CD14-positive monocyte (primary cell): Measurements from ENCODE around the gene PRKN. TPM values are rescaled to one million over a fixed set of nuclear protein-coding genes. Genes with fewer than 3 reads are reported as not detected.

Source experiments
- DNase-seq, 3 donors: peaks; one replicate each; pipeline ENCODE4 v3.0.0-alpha.2; 2011 to 2022
- H2AFZ ChIP-seq: 2 replicates; pipeline ENCODE4 v1.6.0; 2012; ENCODE audit warnings: mild to moderate bottlenecking, low read depth, low read length, inconsistent platforms; ENCODE audit not compliant: insufficient read depth, poor library complexity, severe bottlenecking
- H3K27ac ChIP-seq, 2 donors: 1 replicate in 1 of 2; 2 replicates in 1 of 2; pipeline ENCODE4 v1.5.1; 2012 to 2013; ENCODE audit warnings: low read length in 2 of 2, control low read depth in 1 of 2, inconsistent platforms in 1 of 2, low read depth in 1 of 2, mild to moderate bottlenecking in 1 of 2
- H3K27me3 ChIP-seq, 2 donors: one replicate each; pipeline versions ENCODE4 v1.6.0 to v1.6.1; 2011 to 2013; ENCODE audit warnings: low read length in 2 of 2; ENCODE audit not compliant: control insufficient read depth in 2 of 2, insufficient read depth in 2 of 2
- H3K36me3 ChIP-seq, 2 donors: replicated peaks in 1 of 2; 1 replicate in 1 of 2; 2 replicates in 1 of 2; pipeline versions ENCODE4 v1.5.1 to v1.6.1; 2012 to 2013; ENCODE audit warnings: low read length in 2 of 2, control low read depth in 1 of 2, inconsistent platforms in 1 of 2, mild to moderate bottlenecking in 1 of 2; ENCODE audit not compliant: insufficient read depth in 2 of 2, control insufficient read depth in 1 of 2
- H3K4me1 ChIP-seq, 2 donors: 1 replicate in 1 of 2; 2 replicates in 1 of 2; pipeline versions ENCODE4 v1.5.1 to v1.6.1; 2012 to 2013; ENCODE audit warnings: low read length in 2 of 2, control low read depth in 1 of 2, inconsistent platforms in 1 of 2, mild to moderate bottlenecking in 1 of 2, moderate library complexity in 1 of 2; ENCODE audit not compliant: insufficient read depth in 2 of 2, control insufficient read depth in 1 of 2
- H3K4me2 ChIP-seq: replicated peaks from 2 replicates; pipeline ENCODE3; 2012; ENCODE audit warnings: low read length, moderate library complexity, mild to moderate bottlenecking; ENCODE audit not compliant: poor library complexity, severe bottlenecking; ENCODE audit errors: extremely low read depth
- H3K4me3 ChIP-seq, 3 experiments: fragments of 200-600 bp in 1 of 3; sonication (generic) in 1 of 3; replicated peaks in 1 of 3; 1 replicate in 2 of 3; 2 replicates in 1 of 3; pipeline ENCODE4 v1.5.1; 2011 to 2013; ENCODE audit warnings: low read length in 3 of 3, mild to moderate bottlenecking in 3 of 3, control low read depth in 2 of 3, low read depth in 2 of 3, inconsistent platforms in 1 of 3, moderate library complexity in 1 of 3
- H3K79me2 ChIP-seq: 2 replicates; pipeline ENCODE4 v1.6.0; 2012; ENCODE audit warnings: mild to moderate bottlenecking, control low read depth, inconsistent platforms, low read length, moderate library complexity; ENCODE audit not compliant: insufficient read depth
- H3K9ac ChIP-seq: 2 replicates; pipeline ENCODE4 v1.6.0; 2017; ENCODE audit warnings: low read length, mild to moderate bottlenecking; ENCODE audit not compliant: insufficient read depth, poor library complexity, severe bottlenecking
- H3K9me3 ChIP-seq, 2 donors: replicated peaks in 1 of 2; 1 replicate in 1 of 2; 2 replicates in 1 of 2; pipeline versions ENCODE4 v1.5.1 to v1.6.1; 2012 to 2013; ENCODE audit warnings: low read length in 2 of 2, control low read depth in 1 of 2; ENCODE audit not compliant: control insufficient read depth in 1 of 2, insufficient read depth in 1 of 2
- H4K20me1 ChIP-seq: 2 replicates; pipeline ENCODE4 v1.6.0; 2012; ENCODE audit warnings: mild to moderate bottlenecking, low read length, control low read depth, moderate library complexity; ENCODE audit not compliant: insufficient read depth
- H3K27ac Mint-ChIP-seq, 7 donors: one replicate each; pipeline ENCODE4 v1.8.0; 2020; ENCODE audit warnings: mild to moderate bottlenecking in 7 of 7, mixed read lengths in 7 of 7, moderate library complexity in 6 of 7, inconsistent platforms in 2 of 7
- H3K27me3 Mint-ChIP-seq, 3 donors: one replicate each; pipeline ENCODE4 v1.8.0; 2021 to 2022; ENCODE audit warnings: low read depth in 3 of 3, mild to moderate bottlenecking in 3 of 3, mixed read lengths in 3 of 3, moderate library complexity in 3 of 3, inconsistent platforms in 1 of 3
- H3K36me3 Mint-ChIP-seq, 2 donors: one replicate each; pipeline ENCODE4 v1.8.0; 2020; ENCODE audit warnings: mixed read lengths in 2 of 2, inconsistent platforms in 1 of 2, mild to moderate bottlenecking in 1 of 2
- H3K4me1 Mint-ChIP-seq: one replicate; pipeline ENCODE4 v1.8.0; 2020; ENCODE audit warnings: mild to moderate bottlenecking, mixed read lengths
- H3K4me3 Mint-ChIP-seq, 2 donors: one replicate each; pipeline ENCODE4 v1.8.0; 2020; ENCODE audit warnings: mild to moderate bottlenecking in 2 of 2, mixed read lengths in 2 of 2, moderate library complexity in 1 of 2
- H3K9me3 Mint-ChIP-seq, 7 donors: one replicate each; pipeline ENCODE4 v1.8.0; 2020 to 2022; ENCODE audit warnings: mixed read lengths in 7 of 7, mild to moderate bottlenecking in 6 of 7, moderate library complexity in 6 of 7, inconsistent platforms in 2 of 7
- WGBS: methylation state at CpG from one replicate; pipeline ENCODE4 v1.1.5; 2013; ENCODE audit warnings: missing lambda C conversion rate; ENCODE audit not compliant: insufficient coverage; 5-methylcytosine and 5-hydroxymethylcytosine counted together
- intact Hi-C, 2 donors: fragments of 100-400 bp; cut with micrococcal nuclease; formaldehyde crosslinking; loops; one replicate each; pipeline versions ENCODE4 v1.15.0 to v1.15.1; 2023
- polyA plus RNA-seq, 3 donors: library from polyadenylated mRNA; depleted of rRNA in 1 of 3; unstranded in 2 of 3; stranded (reverse) in 1 of 3; fragments of 300-500 nt in 2 of 3; fragments of >200 nt in 1 of 3; fragmentation: Illumina TruSeq in 2 of 3; gene quantifications; 1 replicate in 2 of 3; 2 replicates in 1 of 3; pipeline ENCODE4 v1.2.3, GENCODE V29; 2012 to 2021
- TF ChIP-seq, protein P1 (sequence below): fragments of 200-600 bp; IDR thresholded peaks from one replicate; pipeline ENCODE4 v1.8.0; 2022; ENCODE audit warnings: antibody characterized with exemption, mild to moderate bottlenecking

The PRKN gene
- polyA plus RNA-seq, 3 donors, result 0.19 to 0.21 TPM; not detected in 1

DNA sequence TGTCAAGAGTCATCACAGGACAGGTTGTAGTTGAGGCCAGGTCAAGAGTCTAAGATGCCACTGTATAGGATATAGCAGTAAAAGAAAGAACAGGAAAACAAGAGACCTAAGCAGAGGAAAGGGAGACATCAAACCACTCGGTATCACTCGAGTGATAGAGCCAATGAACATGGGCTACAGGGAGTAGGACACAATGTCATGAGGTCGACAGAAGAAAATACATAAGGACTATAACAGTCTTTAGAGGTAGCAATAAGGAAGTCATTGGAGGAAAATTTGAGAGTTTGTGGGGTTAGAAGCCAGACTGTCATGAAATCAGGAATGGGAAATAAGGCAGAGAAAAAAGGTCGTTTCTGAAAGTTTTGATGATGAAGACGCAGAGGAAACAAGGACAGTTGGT is 99.7 kb downstream of the PRKN start:
- WGBS, result 90% methylated on average over 4 of the region's 5 CpGs
- Histone ChIP-seq H3K4me3 (no peak overlapping the region), H3K9ac (no peak overlapping the region), H3K27ac (no peak overlapping the region), H3K9me3 (no peaks in the 10 kb centered on the region), H3K36me3 (no peaks in the 10 kb centered on the region), H3K4me1 (no peaks in the 10 kb centered on the region), H4K20me1 (no peaks in the 10 kb centered on the region), H3K27me3 (no peaks in the 10 kb centered on the region), H2AFZ (no peak overlapping the region), H3K4me2 (no peak overlapping the region), H3K79me2 (no peaks in the 10 kb centered on the region)
- Mint-ChIP-seq H3K36me3 (no peaks in the 10 kb centered on the region), H3K9me3 (peaks cover 0 to 11% (median 3%) of the 10 kb centered on the region in 7 donors), H3K4me3 (no peak overlapping the region), H3K4me1 (no peaks in the 10 kb centered on the region), H3K27ac (no peak overlapping the region), H3K27me3 (peaks cover 0 to 2% (median 0%) of the 10 kb centered on the region in 3 donors)
- TF ChIP-seq, protein P1, sequence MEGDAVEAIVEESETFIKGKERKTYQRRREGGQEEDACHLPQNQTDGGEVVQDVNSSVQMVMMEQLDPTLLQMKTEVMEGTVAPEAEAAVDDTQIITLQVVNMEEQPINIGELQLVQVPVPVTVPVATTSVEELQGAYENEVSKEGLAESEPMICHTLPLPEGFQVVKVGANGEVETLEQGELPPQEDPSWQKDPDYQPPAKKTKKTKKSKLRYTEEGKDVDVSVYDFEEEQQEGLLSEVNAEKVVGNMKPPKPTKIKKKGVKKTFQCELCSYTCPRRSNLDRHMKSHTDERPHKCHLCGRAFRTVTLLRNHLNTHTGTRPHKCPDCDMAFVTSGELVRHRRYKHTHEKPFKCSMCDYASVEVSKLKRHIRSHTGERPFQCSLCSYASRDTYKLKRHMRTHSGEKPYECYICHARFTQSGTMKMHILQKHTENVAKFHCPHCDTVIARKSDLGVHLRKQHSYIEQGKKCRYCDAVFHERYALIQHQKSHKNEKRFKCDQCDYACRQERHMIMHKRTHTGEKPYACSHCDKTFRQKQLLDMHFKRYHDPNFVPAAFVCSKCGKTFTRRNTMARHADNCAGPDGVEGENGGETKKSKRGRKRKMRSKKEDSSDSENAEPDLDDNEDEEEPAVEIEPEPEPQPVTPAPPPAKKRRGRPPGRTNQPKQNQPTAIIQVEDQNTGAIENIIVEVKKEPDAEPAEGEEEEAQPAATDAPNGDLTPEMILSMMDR, result no peak
- no peak for DNase-seq
- intact Hi-C loops, result no loop called here

DNA sequence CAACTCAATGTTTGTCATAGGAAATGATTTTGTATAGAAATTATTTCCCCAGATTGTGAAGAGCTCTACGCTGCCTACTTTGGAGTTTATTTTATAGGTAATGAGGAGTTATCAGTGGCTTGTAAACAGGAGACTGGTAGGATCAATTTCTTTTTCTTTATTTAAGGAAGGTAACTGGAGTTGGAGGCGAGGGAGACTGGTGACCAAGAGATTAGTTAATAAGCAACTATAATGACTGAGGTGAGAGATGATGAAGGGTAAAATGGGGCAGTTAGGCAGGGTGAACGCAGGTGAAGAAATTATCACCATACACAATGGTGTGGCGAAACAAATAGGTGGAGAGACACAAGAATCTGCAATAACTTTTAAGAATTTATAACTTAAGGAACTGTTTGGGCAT is 100.2 kb downstream of the PRKN start:
- H3K36me3 Mint-ChIP-seq, result no peaks in the 10 kb centered on the region
- no peaks in the 10 kb centered on the region for H3K36me3 ChIP-seq
- peaks cover 0 to 2% (median 0%) of the 10 kb centered on the region in 3 donors for H3K27me3 Mint-ChIP-seq
- H3K27ac Mint-ChIP-seq, result no peak overlapping the region
- H3K79me2 ChIP-seq, result no peaks in the 10 kb centered on the region
- H4K20me1 ChIP-seq, result no peaks in the 10 kb centered on the region
- no peaks in the 10 kb centered on the region for H3K4me1 ChIP-seq
- no peaks in the 10 kb centered on the region for H3K9me3 ChIP-seq
- no peak overlapping the region for H3K4me2 ChIP-seq
- H3K4me3 ChIP-seq, result no peak overlapping the region
- no peak for DNase-seq
- peaks cover 0 to 11% (median 3%) of the 10 kb centered on the region in 7 donors for H3K9me3 Mint-ChIP-seq
- TF ChIP-seq, protein P1, result no peak
- H3K27ac ChIP-seq, result no peak overlapping the region
- no peak overlapping the region for H3K9ac ChIP-seq
- H3K4me1 Mint-ChIP-seq, result no peaks in the 10 kb centered on the region
- 100% methylated on average over 1 of the region's 4 CpGs for WGBS
- H2AFZ ChIP-seq, result no peak overlapping the region
- H3K27me3 ChIP-seq, result no peaks in the 10 kb centered on the region
- no peak overlapping the region for H3K4me3 Mint-ChIP-seq
- intact Hi-C loops, result no loop called here
